Measurements from ENCODE around the gene TMEM53. TPM values are rescaled to one million over a fixed set of nuclear protein-coding genes. Genes with fewer than 3 reads are reported as not detected.
A peak's percentile ranks its signal among the peaks of the same experiment; 100 is the strongest.

Gene TMEM53
- total and polyA plus RNA-seq, 8 donors = 8.5 to 18.8 (median 9.7) TPM

DNA sequence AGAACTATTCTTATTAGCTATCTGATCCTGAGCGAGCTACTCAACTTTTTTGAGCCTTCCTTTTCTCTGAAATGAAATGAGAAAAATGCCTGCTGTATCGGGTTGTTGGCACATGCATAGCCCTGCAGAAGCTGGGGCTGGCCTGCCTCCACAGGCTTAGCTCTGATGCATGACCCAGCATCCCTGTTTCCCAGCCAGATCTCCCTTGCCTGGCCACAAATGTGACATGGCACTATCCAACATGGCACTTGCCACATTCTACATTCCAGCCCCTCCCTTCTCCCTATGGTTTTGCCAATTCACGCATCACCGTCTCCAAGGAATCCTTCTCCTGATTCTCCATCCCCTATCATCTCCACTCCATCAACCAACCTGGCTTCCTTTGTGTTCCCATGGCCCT, 42.9 kb upstream of the TMEM53 start:
- no peaks in the 10 kb centered on the region for H3K36me3 ChIP-seq
- intact Hi-C loops (cut with DNase I) = no loop called here
- ATAC-seq = no peak
- no peak overlapping the region for H3K27ac ChIP-seq
- H3K27me3 ChIP-seq = no peaks in the 10 kb centered on the region
- no peaks in the 10 kb centered on the region for H3K9me3 ChIP-seq
- no peak for TF ChIP-seq CTCF (IDR thresholded peaks at IDR 0.05)
- no peak for DNase-seq
- H3K4me1 ChIP-seq = peaks cover 0 to 21% of the 10 kb centered on the region in 2 donors
- no peak overlapping the region for H3K4me3 ChIP-seq

- TF ChIP-seq CTCF (IDR thresholded peaks at IDR 0.05) = peak; percentile 93 to 94
- Histone ChIP-seq H3K36me3 (no peaks in the 10 kb centered on the region), H3K4me1 (peaks cover 0 to 15% of the 10 kb centered on the region in 2 donors), H3K27me3 (no peaks in the 10 kb centered on the region), H3K4me3 (no peak overlapping the region), H3K27ac (no peak overlapping the region), H3K9me3 (no peaks in the 10 kb centered on the region)
- ATAC-seq = peak; percentile 93
- peak in 3 of 4 donors; percentile 61 to 80 (median 63) for DNase-seq
- intact Hi-C loops (cut with DNase I) = no loop called here
Observed at GRCh38 chr1:44714944-44715571, 40.8 kb upstream of the TMEM53 start.

GRCh38 chr1:44714532-44714931, 40.3 kb upstream of the TMEM53 start:
- DNase-seq = no peak
- Histone ChIP-seq H3K27me3 (no peaks in the 10 kb centered on the region), H3K9me3 (no peaks in the 10 kb centered on the region), H3K36me3 (no peaks in the 10 kb centered on the region), H3K27ac (no peak overlapping the region), H3K4me1 (peaks cover 0 to 15% of the 10 kb centered on the region in 2 donors), H3K4me3 (no peak overlapping the region)
- no peak for TF ChIP-seq CTCF (IDR thresholded peaks at IDR 0.05)
- ATAC-seq = no peak
- intact Hi-C loops (cut with DNase I) = no loop called here

DNA sequence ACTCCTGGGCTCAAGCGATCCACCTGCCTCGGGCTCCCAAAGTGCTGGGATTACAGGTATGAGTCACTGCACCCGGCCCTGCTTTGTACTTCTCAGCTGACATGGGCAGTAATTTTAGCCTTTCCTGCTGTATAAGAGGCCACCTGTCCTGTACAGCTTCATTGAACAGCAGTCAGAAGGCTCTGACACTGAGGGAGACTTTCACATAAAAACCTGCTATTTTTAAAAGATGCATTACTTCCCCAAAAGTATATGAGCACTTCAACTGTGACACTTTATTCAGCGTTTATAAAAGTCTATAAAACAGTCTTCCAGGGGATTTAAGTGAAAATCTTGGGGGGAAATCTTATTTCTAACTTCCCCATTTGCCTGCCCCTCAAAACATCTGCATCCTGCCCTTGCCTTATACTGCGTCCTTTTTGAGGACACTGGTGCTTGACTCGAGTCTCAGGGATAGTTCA, 39.1 kb upstream of the TMEM53 start:
- DNase-seq = no peak
- Histone ChIP-seq H3K4me3 (no peak overlapping the region), H3K4me1 (peaks cover 0 to 12% of the 10 kb centered on the region in 2 donors), H3K36me3 (no peaks in the 10 kb centered on the region), H3K27ac (no peak overlapping the region), H3K9me3 (no peaks in the 10 kb centered on the region), H3K27me3 (no peaks in the 10 kb centered on the region)
- intact Hi-C loops (cut with DNase I) = no loop called here
- TF ChIP-seq CTCF (IDR thresholded peaks at IDR 0.05) = no peak
- peak; percentile 41 for ATAC-seq

DNA sequence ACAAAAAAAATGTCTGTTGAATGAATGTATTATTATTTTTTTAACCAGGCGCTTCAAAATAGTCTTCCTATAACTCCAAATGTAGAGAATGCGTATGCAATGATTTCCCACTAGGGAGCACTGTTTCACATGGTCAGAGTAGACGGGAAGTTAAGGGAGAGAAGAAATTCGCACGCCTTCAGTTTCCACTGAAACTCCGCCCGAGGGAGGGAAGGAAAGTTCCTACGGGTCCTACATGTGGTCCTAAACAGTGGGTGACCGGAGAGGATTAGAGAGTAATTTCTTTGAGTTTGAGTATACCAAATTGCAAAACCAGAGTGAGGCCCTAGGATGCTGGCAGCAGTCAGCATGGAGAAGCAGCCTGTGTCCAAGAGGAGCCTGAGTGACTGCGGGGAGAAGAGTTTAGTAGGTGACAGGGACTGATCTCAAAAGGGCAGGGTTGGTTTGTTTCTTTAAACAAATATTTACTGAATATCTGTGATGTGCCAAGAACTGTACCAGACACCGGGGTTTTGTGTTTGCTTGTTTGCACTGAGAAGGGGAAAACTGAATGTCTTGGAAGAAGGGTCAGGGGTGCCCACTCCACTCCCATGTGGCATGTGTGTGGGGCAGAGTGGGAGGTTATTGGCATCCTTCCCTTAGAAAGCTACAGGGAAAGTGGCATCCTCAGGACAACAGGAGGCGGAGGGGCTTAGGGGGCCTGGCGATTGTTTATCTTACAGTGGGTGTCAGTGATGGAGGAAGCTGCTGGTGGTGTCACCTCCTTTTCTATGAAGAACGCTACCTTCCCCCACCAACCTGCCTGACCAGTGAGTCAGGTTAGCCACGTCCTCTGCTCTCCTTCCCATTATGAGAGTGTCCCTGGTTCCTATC, 33.9 kb upstream of the TMEM53 start:
- H3K9me3 ChIP-seq = no peaks in the 10 kb centered on the region
- intact Hi-C loops (cut with DNase I) = no loop called here
- H3K27me3 ChIP-seq = no peaks in the 10 kb centered on the region
- H3K27ac ChIP-seq = no peak overlapping the region
- no peaks in the 10 kb centered on the region for H3K36me3 ChIP-seq
- no peak overlapping the region for H3K4me3 ChIP-seq
- peak; percentile 56 to 74 for TF ChIP-seq CTCF (IDR thresholded peaks at IDR 0.05)
- peaks cover 2 to 7% of the 10 kb centered on the region in 2 donors for H3K4me1 ChIP-seq
- DNase-seq (peak in 1 of 4 donors; percentile 25), ATAC-seq (peak; percentile 91)
